NT2/D1 (cell line): Measurements from ENCODE around the gene USH2A.

Experiments used
- SUZ12 ChIP-seq: IDR thresholded peaks from 2 replicates; pipeline ENCODE4 v1.6.1; 2011; ENCODE audit not compliant: insufficient read length, insufficient read depth; ENCODE audit errors: extremely low read depth
- YY1 ChIP-seq: IDR thresholded peaks from 2 replicates; pipeline ENCODE4 v1.6.1; 2011; ENCODE audit not compliant: insufficient read length, insufficient read depth
- ZNF274 ChIP-seq: IDR thresholded peaks from 2 replicates; pipeline ENCODE4 v1.6.1; 2011; ENCODE audit warnings: mild to moderate bottlenecking, low read depth, low read length

DNA sequence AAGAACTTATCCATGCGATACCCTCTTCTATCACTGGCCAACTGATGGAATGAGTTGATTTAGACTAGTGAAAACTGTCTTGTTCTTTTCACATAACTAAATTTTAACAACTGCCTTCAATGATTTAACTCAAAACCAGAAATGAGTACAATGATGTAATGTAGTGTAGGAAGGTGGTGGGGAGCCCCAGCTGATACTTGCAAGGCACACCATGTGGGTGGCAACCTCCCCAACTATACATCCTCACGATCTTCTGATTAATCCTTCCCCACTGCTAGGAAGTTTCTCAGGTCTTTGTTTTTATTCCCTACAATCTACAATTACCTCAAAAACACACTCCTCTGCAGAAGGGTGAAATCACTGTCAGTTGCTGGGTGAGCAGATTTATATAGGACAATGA, 755.5 kb downstream of the USH2A start:
- TF ChIP-seq YY1 (no peak), SUZ12 (no peak), ZNF274 (no peak)
